ENCODE measurements around the gene NBR1.
"Not testable (repeated sequence)": the region's sequence is repeated elsewhere in the genome, so short reads cannot be mapped to it uniquely, and the experiment has no call there.

GRCh38 chr17:43138531-43138930, 32.5 kb upstream of the NBR1 start:
- TF ChIP-seq CTCF (IDR thresholded peaks at IDR 0.05; ENCODE audit: insufficient read depth, low read length); GABPA (IDR thresholded peaks at IDR 0.05; ENCODE audit: low read depth): not testable (repeated sequence)

All from HL-60 (cell line).